ENCODE measurements around the gene SREBF2. TPM values are rescaled to one million over a fixed set of nuclear protein-coding genes. Genes with fewer than 3 reads are reported as not detected.
"Not testable (repeated sequence)": the region's sequence is repeated elsewhere in the genome, so short reads cannot be mapped to it uniquely, and the experiment has no call there.

Gene SREBF2
- polyA plus RNA-seq, 3 donors from 2014 or later, result 16.9 to 40.3 (median 22.9) TPM

- Mint-ChIP-seq H3K4me1 (peaks cover 10 to 15% of the 10 kb centered on the region in 2 donors), H3K27ac (peak overlapping the region in 5 of 6 donors; percentile 20 to 68 (median 62)), H3K27me3 (ENCODE audit: low read depth in 3 of 3) (peaks cover 1 to 2% (median 1%) of the 10 kb centered on the region in 3 donors), H3K4me3 (no peak overlapping the region), H3K9me3 (no peaks in the 10 kb centered on the region), H3K36me3 (peaks cover 0 to 9% (median 4%) of the 10 kb centered on the region in 3 donors)
- DNase-seq, result no peak
Measured at GRCh38 chr22:41826430-41827383, 6.2 kb upstream of the SREBF2 start.

- no peak for DNase-seq
- peaks cover 0 to 9% (median 4%) of the 10 kb centered on the region in 3 donors for H3K36me3 Mint-ChIP-seq
- peak overlapping the region in 3 of 6 donors; percentile 7 to 57 (median 47) for H3K27ac Mint-ChIP-seq
- H3K4me3 Mint-ChIP-seq, result no peak overlapping the region
- peaks cover 17 to 18% of the 10 kb centered on the region in 2 donors for H3K4me1 Mint-ChIP-seq
- H3K9me3 Mint-ChIP-seq, result no peaks in the 10 kb centered on the region
- peaks cover under 1 to 4% (median 2%) of the 10 kb centered on the region in 3 donors for H3K27me3 Mint-ChIP-seq (ENCODE audit: low read depth in 3 of 3)
Measured at GRCh38 chr22:41827671-41828070, 5.2 kb upstream of the SREBF2 start.

GRCh38 chr22:41828516-41828915, 4.4 kb upstream of the SREBF2 start:
- no peak overlapping the region for H3K4me3 Mint-ChIP-seq
- H3K4me1 Mint-ChIP-seq, result peaks cover 15% of the 10 kb centered on the region in 2 donors
- no peak for DNase-seq
- H3K27ac Mint-ChIP-seq, result peak overlapping the region; percentile 18 to 82 (median 64)
- H3K36me3 Mint-ChIP-seq, result peaks cover 0 to 9% (median 4%) of the 10 kb centered on the region in 3 donors
- H3K9me3 Mint-ChIP-seq, result no peaks in the 10 kb centered on the region
- peaks cover 2 to 7% (median 5%) of the 10 kb centered on the region in 3 donors for H3K27me3 Mint-ChIP-seq (ENCODE audit: low read depth in 3 of 3)

GRCh38 chr22:41830174-41830573, 2.7 kb upstream of the SREBF2 start:
- peak overlapping the region in 1 of 5 donors; percentile 24 for H3K4me3 Mint-ChIP-seq
- DNase-seq, result no peak

GRCh38 chr22:41831383-41831782, 1.5 kb upstream of the SREBF2 start:
- peaks cover 38% of the 10 kb centered on the region in 2 donors for H3K4me1 Mint-ChIP-seq
- H3K27ac Mint-ChIP-seq, result peak overlapping the region; percentile 98 to 100 (median 99)
- DNase-seq, result no peak
- peaks cover 0 to 6% (median under 1%) of the 10 kb centered on the region in 3 donors for H3K36me3 Mint-ChIP-seq
- H3K4me3 Mint-ChIP-seq, result peak overlapping the region; percentile 95 to 96 (median 96)
- H3K9me3 Mint-ChIP-seq, result no peaks in the 10 kb centered on the region
- H3K27me3 Mint-ChIP-seq (ENCODE audit: low read depth in 3 of 3), result peaks cover 2 to 12% (median 12%) of the 10 kb centered on the region in 3 donors

More at GRCh38 chr22:41830174-41830573, 2.7 kb upstream of the SREBF2 start:
- H3K9me3 Mint-ChIP-seq, result no peaks in the 10 kb centered on the region
- H3K36me3 Mint-ChIP-seq, result peaks cover 0 to 6% (median 4%) of the 10 kb centered on the region in 3 donors
- peak overlapping the region in 5 of 6 donors; percentile 15 to 87 (median 81) for H3K27ac Mint-ChIP-seq
- H3K4me1 Mint-ChIP-seq, result peaks cover 28 to 29% of the 10 kb centered on the region in 2 donors
- H3K27me3 Mint-ChIP-seq (ENCODE audit: low read depth in 3 of 3), result peaks cover 2 to 13% (median 12%) of the 10 kb centered on the region in 3 donors

GRCh38 chr22:41831828-41832552, 915 bp upstream of the SREBF2 start:
- no peak for DNase-seq
- Mint-ChIP-seq H3K9me3 (no peaks in the 10 kb centered on the region), H3K4me3 (peak overlapping the region; percentile 95 to 96 (median 96)), H3K27me3 (ENCODE audit: low read depth in 3 of 3) (peaks cover under 1 to 12% (median 12%) of the 10 kb centered on the region in 3 donors), H3K36me3 (peaks cover 4 to 6% (median 5%) of the 10 kb centered on the region in 3 donors), H3K27ac (peak overlapping the region; percentile 98 to 100 (median 99)), H3K4me1 (peaks cover 43 to 44% of the 10 kb centered on the region in 2 donors)

- Mint-ChIP-seq H3K36me3 (peaks cover 4 to 10% (median 9%) of the 10 kb centered on the region in 3 donors), H3K9me3 (no peaks in the 10 kb centered on the region), H3K4me1 (peaks cover 46 to 51% of the 10 kb centered on the region in 2 donors), H3K27me3 (ENCODE audit: low read depth in 3 of 3) (peaks cover 0 to 12% (median 12%) of the 10 kb centered on the region in 3 donors), H3K27ac (peak overlapping the region; percentile 95 to 99 (median 96)), H3K4me3 (peak overlapping the region; percentile 92 to 96 (median 96))
- peak; percentile 65 to 69 (median 67) for DNase-seq
Measured at GRCh38 chr22:41833369-41834004, 582 bp downstream of the SREBF2 start.

GRCh38 chr22:41834005-41834944, 1.4 kb downstream of the SREBF2 start:
- no peak for DNase-seq
- Mint-ChIP-seq H3K36me3 (peaks cover 4 to 9% (median 7%) of the 10 kb centered on the region in 3 donors), H3K4me1 (peaks cover 54 to 57% of the 10 kb centered on the region in 2 donors)

GRCh38 chr22:41835462-41835861, 2.6 kb downstream of the SREBF2 start:
- H3K4me1 Mint-ChIP-seq, result peaks cover 58 to 66% of the 10 kb centered on the region in 2 donors
- DNase-seq, H3K9me3 Mint-ChIP-seq, H3K4me3 Mint-ChIP-seq: not testable (repeated sequence)
- peaks cover 0 to 13% (median 12%) of the 10 kb centered on the region in 3 donors for H3K27me3 Mint-ChIP-seq (ENCODE audit: low read depth in 3 of 3)
- peak overlapping the region in 5 of 6 donors; percentile 18 to 74 (median 59) for H3K27ac Mint-ChIP-seq
- H3K36me3 Mint-ChIP-seq, result peaks cover 4 to 11% (median 5%) of the 10 kb centered on the region in 3 donors

More at GRCh38 chr22:41834005-41834944, 1.4 kb downstream of the SREBF2 start:
- Mint-ChIP-seq H3K9me3 (no peaks in the 10 kb centered on the region), H3K27ac (peak overlapping the region; percentile 95 to 98 (median 96)), H3K27me3 (ENCODE audit: low read depth in 3 of 3) (peaks cover 0 to 13% (median 12%) of the 10 kb centered on the region in 3 donors), H3K4me3 (peak overlapping the region; percentile 84 to 94 (median 92))

- H3K9me3 Mint-ChIP-seq, result no peaks in the 10 kb centered on the region
- H3K4me3 Mint-ChIP-seq, result no peak overlapping the region
- H3K27ac Mint-ChIP-seq, result peak overlapping the region; percentile 18 to 74 (median 64)
- peaks cover 4 to 11% (median 5%) of the 10 kb centered on the region in 3 donors for H3K36me3 Mint-ChIP-seq
- peaks cover 60 to 69% of the 10 kb centered on the region in 2 donors for H3K4me1 Mint-ChIP-seq
- no peak for DNase-seq
- H3K27me3 Mint-ChIP-seq (ENCODE audit: low read depth in 3 of 3), result peaks cover 0 to 13% (median 12%) of the 10 kb centered on the region in 3 donors
Measured at GRCh38 chr22:41836551-41836950, 3.6 kb downstream of the SREBF2 start.

GRCh38 chr22:41838842-41839618, 6.1 kb downstream of the SREBF2 start:
- Mint-ChIP-seq H3K4me1 (peaks cover 53 to 61% of the 10 kb centered on the region in 2 donors), H3K9me3 (no peaks in the 10 kb centered on the region), H3K4me3 (no peak overlapping the region), H3K27me3 (ENCODE audit: low read depth in 3 of 3) (peaks cover 0 to 3% (median 2%) of the 10 kb centered on the region in 3 donors), H3K27ac (peak overlapping the region; percentile 0 to 73 (median 56)), H3K36me3 (peaks cover 4 to 15% (median 5%) of the 10 kb centered on the region in 3 donors)
- DNase-seq, result no peak
